Fibroblast of upper back skin (primary cell): ENCODE results near the gene LRCH1.
"Not testable (repeated sequence)": the region's sequence is repeated elsewhere in the genome, so short reads cannot be mapped to it uniquely, and the experiment has no call there.

Experiments
- DNase-seq: peaks from one replicate; pipeline ENCODE4 v3.0.0-alpha.2; 2013

The LRCH1 gene, protein sequence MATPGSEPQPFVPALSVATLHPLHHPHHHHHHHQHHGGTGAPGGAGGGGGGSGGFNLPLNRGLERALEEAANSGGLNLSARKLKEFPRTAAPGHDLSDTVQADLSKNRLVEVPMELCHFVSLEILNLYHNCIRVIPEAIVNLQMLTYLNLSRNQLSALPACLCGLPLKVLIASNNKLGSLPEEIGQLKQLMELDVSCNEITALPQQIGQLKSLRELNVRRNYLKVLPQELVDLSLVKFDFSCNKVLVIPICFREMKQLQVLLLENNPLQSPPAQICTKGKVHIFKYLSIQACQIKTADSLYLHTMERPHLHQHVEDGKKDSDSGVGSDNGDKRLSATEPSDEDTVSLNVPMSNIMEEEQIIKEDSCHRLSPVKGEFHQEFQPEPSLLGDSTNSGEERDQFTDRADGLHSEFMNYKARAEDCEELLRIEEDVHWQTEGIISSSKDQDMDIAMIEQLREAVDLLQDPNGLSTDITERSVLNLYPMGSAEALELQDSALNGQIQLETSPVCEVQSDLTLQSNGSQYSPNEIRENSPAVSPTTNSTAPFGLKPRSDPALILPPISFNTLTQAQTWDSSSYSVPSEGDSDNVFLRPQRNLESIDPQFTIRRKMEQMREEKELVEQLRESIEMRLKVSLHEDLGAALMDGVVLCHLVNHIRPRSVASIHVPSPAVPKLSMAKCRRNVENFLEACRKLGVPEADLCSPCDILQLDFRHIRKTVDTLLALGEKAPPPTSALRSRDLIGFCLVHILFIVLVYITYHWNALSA

DNA sequence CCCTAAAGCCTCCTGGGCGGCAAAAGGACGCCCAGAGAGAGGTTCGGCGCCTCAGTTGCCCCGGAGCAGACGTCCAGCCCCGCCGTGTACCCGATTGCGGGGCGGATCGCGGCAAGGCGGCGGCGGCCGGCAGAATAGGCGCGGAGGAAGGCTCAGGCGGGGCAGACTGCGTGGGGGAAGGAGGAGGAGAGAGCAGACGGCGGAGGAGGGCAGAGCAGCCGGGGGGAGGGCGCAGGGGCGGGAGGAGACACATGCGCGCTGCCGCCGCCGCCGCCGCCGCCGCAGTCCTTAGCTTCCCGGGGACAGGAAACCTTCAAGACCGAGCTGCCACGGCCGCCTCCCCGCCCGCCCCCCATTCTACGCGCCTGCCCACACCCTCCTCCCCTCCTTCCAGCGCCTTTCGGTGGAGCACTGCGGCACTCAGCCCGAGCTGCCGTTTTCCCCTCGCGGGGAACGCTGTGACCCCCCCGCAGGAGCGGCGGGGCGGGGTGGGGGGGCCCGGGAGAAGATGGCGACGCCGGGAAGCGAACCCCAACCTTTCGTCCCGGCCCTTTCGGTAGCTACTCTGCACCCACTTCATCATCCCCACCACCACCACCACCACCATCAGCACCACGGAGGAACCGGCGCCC, at the start of gene LRCH1:
Gene LRCH1 (plus strand): TSS at position 282 of the 632 bp plus-strand sequence. CDS start 227 bp downstream, at position 509.
- DNase-seq = peak; percentile 91

DNA sequence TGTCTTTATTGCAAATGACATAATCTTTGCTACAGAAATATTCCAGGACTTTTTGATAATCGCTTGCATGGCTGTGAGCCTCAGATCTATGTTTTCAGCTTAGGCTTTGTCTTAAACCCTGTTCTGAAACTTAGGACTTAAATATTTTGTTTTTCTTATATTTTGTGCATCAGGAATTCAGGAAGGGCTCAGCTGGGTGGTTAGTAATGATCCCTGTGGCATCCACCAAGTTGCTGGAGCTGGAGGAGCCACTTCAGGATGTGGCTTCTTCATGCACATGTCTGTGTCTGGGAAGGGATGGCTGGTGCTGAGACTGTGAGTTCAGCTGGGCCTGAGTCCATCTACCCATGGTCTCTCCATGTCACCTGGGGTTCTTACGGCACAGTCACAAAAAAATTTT, 48.9 kb upstream of the LRCH1 start:
- DNase-seq = no peak

DNA sequence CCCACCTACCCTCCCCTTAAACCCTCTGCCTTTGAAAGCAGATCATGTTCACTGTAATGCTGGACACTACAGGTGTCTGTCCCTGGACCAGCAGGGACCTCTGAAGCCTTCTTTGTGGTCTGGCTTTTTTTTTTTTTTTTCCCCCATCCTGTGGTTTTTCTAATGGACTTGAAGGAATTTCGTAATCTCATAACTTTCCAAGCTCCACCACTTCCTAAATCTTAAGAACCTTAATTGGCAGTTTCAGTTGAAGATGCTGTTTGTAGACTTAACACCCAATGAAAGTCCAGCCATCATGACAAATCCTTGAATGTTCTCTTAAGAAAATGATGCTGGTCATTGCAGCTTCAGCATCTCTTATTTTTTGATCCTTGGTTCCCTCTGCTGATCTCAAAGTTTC, 45.0 kb upstream of the LRCH1 start:
- no peak for DNase-seq

DNA sequence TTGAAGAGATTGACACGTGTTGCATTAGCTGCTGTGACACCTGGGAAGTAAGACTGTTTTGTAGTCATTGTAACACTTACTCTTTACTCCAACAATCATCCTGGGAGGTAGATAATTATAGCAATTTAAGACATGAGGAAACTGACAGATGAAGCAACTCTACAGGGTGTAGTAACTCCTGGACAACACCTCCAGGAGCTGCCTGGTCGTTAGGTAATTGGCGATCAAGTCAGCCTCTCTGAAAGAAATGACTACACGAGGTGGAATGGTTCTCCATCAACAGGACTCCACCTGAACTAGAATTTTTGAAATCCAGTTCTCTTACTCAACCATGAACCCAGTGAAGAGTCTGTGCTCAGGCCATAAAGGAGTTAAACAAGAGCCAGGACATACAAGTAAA, 43.0 kb upstream of the LRCH1 start:
- no peak for DNase-seq

DNA sequence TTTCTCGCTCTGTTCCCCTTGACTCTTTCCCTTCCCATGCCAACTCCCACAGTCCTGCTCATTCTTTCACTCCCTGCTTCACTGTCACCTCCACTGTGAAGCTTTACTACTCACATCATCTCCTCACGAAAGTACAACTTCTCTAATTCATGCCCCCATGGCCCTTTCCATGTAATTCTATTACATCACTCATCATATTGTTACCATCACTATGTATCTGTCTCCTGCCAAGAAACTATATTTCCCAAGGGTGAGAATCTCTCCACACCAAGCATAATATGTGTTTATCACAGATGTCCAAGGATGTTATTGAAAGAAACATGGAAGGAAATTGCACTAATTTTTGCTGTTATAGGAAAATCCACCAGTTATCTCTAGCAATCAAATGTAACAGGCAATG, 37.2 kb upstream of the LRCH1 start:
- DNase-seq = no peak

DNA sequence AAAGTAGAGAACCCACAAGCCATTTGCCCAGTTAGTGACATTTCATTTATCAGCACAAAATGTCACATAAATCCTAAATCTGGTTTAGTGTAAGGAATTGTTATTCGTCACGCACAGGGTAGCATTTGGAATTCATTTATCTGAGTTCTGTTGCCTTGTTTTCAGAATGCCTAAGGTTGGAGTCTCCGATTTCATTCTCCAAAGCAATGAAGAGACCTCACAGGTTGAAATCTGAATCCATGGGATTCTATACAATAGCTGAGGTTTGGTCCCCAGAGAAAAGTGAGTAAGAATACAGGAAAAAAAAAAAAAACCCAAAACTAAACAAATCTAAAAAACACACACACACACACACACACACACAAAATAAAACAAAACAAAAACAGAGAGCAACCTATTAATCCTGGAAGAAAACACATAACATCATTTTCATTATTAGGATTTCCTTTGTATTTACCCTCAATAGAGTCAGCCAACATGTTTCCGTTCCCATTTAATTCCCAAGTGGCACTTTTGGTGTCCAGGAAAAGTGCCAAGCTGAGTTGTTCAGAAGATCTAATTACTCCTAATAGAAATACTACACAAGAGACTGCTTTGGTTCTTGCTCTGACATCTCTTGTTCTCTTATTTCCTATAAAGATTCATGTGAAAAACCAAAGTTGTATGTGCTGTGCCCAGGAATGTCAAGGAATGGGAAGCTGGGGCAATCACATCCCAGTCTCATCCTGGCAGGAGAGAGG, 36.2 kb upstream of the LRCH1 start:
- peak; percentile 87 for DNase-seq

DNA sequence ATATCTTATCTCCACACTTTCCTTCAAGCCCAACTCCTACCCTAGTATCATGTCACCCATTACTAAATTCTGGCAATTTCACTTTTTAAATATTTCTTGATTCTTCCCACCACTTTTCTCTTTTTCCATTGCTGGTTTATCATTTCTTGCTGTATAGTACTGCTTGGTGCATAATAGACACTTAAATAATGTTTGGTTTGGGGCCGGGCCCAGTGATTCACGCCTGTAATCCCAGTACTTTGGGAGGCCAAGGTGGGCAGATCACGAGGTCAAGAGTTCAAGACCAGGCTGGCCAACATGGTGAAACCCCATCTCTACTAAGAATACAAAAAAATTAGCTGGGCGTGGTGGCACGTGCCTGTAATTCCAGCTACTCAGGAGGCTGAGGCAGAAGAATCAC, 35.2 kb upstream of the LRCH1 start:
- DNase-seq = not testable (repeated sequence)

DNA sequence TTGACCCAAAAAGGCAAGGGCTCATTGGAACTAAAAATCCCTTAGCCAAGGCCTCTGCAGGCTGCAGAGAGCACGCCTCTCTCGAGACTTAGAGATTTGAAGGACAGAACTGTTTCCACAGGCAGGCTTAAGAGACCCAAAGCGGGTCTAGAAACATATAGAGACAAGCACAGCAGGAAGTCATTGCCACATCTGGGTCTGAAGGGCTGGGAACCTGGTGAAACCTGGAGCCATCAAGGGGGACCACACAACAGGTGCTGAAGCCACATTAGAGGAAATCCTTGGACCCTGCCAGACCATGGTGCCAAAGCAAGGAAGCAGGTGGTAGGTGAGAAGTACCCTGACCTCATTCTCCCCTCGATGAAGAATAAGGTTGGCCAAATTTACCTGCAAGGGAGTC, 33.8 kb upstream of the LRCH1 start:
- DNase-seq = no peak

DNA sequence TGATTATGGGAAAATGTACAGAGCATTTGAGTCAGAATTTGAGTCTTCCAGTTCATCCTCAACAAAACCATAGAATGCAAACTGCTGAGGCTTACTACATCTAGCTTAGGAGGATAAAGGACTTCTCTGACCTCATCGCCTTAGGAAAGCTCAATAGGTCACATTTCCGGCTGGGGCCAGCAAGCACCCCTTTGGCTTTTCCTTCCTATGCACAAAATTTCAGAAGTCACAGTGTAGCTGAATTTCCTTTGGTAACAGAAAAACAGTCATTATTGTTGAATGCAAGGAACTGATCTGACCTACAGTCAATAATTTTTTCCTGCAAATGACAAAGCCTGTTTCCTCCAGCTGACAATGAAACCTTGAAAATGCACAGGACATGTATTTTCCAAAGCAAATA, 32.8 kb upstream of the LRCH1 start:
- no peak for DNase-seq

DNA sequence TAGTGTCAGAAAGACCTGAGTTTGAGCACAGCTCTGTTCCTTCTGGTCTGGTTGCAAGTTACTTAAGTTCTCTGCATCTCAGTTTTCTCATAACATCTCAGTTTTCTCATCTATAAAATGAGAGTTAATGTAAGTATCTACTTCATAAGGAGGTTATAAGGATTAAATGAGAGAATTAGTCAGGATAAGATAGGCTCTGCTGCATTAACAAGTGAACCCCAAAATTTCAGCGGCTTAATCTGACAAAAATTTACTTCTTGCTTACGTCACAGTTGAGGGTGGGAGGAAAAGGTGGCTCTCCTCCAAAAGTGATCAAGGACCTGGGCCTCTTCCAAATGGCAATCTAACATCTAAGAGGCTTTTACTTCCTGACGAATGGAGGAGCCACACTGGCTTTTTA, 31.5 kb upstream of the LRCH1 start:
- no peak for DNase-seq

DNA sequence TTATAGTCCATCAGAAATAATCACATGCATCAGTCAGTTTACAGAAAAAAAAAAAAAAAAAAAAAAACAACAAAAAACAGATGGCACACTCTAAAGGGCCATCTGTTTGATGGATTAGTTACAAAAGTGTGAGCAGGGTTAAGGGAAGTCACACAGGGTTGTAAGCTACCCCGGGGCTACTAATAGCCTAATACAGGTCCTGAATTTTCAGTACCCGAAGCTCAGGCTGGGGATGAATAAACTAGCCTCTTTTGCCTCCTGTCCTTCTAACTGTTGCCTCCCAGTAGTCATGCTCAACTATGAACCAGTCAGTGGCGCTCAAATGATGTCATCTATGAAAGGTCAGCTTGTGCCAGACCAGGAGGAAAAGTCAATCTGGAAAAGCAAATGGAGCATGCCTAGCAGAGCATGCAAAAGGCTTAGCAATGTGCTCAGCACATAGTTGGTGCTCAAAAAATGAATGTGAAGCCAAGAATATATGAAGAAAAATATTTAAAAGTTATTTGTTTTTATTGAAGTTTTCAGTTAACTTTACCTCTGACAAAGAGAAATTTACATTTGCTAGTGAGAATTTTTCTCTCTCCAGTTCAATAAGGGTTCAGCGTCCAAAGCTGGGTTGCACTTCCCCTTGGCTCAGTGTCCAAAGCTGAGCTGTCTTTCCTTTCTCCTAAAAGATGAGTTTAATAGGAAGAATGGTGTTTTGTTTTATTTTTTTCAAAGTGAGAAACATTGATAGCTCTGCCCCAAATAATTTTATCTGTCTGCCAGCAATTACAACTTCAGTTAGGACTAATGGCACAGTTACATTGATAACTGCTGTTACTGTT, 30.8 kb upstream of the LRCH1 start:
- no peak for DNase-seq

DNA sequence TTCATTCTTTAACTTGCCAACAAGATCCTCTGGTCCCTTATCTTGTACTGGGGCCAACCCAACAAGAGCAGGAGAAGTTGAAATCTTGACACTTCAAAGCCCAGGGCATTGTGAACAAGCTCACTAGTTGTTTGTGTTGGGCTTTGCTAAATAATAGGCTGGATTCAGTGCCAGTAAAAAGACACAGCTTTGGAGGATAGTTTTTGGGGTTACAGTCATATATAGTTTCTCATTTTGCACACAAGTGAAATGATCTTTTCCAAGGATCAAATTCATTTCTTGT, 30.3 kb upstream of the LRCH1 start:
- DNase-seq = no peak

DNA sequence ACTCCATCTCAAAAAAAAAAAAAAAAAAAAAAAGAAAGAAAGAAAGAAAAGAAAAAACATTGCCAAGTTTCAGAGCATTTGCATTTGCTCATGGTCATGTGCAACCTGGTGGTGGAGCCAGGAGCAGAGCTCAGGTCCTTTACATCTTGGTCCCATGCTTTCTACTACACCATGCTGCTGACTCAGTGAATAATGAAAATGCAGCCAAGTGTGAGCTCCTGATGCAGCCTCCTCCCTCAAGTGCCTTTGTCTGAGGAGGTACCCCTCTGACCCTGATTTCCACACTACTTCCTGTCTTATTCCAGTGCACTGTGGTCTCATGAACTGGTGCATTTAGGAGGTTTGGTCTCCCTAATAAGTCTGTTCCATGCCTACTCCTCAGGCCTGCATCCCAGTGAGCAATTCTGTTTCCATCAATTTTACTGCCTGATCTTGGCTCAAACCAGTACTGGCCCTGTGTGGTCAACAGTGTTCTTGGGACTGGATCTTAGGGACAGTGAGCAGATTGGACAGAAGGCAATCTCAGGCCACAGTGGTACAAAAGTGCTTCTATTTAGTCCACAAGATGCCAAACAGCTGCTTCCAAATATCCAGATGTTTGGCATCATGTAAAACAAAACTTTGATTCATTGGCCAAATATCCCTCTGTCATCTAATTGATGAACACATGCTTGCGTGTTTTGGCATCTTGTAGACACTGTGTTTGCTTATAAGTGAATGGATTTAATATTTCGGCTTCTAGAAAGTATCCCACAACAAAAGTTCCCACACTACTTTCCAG, 28.8 kb upstream of the LRCH1 start:
- DNase-seq = peak; percentile 47

DNA sequence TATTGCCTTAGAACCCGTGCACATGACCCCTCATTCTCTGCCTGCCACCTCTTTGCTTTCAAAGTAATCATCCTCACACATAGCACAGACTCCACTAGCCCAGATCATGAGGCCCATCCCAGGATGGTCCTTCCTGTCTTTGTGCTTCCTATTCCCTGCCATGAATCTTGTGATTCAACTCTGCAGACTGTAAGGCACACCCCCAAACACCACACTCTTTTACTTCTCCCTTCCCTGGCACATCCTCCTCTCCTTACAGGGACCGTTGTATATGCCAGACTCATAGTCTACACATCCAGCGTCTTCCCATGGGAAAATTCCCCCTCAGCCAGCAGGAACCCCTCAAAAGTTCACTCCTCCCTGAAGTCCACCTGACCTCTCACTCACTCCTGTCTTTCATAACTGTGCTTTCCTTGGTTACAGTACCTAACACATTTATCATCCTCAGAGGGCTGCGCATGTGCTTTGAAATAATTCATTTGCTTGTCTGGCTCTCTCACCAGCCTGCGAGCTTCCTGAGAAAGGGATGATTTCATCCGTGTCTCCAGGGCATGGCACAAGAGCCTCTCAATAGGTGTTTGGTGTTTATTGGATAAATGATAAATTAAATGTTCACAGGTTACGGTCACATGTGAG, 26.8 kb upstream of the LRCH1 start:
- no peak for DNase-seq

DNA sequence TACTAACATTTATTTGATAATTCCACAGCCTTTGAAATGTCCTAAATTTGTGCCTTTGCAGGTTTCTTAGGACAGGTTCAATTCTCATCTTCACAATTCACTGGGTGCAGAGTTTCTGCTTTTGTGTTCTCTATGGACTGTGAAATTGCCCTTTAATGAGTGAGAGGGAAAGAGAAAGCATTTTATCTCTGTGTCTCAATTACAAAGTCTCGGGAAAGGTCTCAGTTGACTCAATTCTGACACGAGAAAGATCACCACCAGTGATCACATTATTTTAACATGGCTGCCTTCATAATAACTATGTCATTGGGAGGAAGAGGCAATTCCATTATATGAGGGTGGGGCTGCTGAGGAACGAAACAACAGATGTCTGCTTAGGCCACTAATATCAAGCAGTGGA, 26.2 kb upstream of the LRCH1 start:
- no peak for DNase-seq

DNA sequence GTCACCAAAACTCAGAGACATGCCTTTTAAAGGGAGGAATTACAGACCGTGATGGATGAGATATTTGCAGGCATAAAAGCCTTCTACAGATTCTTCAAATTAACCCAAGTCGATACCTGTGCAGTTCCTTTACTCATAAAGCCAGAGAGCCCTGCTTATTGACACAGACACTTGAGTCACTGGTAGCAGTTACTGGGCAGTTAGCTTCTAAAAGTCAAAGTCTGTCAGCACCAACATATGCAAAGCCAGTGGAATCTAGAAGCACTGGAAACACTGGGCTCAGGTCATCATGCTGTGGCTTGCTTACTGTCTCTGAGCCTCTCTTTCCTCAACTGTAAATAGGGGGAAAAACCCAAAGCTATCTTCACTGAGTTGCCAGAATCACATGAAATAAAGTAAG, 25.7 kb upstream of the LRCH1 start:
- DNase-seq = no peak

DNA sequence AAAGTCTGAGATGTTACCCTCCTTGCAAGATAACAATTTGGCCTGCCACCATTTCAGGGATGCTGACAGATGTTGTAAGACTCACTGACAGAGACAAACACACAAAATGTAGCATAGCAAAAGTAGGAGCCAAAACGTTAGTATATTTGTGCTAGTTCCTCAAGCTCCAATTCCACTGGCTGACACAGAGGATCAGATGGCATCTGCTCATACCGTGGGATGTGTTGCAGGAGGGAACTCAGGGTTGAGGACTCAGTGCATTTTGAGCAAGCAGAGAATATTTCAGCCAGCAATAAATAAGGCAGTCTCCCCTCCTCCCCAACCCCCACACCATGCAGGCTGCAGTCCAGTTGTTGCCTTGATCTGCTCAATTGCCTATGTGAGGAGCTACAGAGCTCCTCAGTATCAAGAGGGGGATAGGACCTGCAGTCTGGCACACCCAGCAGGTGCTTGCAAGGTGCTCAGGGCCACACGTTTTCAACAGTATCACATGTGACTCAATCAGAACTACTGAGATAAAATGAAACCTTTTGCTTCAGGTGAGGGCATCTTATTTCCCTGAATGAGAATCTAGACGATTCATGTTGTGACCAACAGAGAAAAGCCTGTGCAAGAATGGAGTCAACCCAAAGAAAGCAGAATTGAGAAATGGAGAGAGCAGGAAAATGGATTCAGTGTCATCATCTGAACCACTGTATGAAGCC, 23.6 kb upstream of the LRCH1 start:
- no peak for DNase-seq

DNA sequence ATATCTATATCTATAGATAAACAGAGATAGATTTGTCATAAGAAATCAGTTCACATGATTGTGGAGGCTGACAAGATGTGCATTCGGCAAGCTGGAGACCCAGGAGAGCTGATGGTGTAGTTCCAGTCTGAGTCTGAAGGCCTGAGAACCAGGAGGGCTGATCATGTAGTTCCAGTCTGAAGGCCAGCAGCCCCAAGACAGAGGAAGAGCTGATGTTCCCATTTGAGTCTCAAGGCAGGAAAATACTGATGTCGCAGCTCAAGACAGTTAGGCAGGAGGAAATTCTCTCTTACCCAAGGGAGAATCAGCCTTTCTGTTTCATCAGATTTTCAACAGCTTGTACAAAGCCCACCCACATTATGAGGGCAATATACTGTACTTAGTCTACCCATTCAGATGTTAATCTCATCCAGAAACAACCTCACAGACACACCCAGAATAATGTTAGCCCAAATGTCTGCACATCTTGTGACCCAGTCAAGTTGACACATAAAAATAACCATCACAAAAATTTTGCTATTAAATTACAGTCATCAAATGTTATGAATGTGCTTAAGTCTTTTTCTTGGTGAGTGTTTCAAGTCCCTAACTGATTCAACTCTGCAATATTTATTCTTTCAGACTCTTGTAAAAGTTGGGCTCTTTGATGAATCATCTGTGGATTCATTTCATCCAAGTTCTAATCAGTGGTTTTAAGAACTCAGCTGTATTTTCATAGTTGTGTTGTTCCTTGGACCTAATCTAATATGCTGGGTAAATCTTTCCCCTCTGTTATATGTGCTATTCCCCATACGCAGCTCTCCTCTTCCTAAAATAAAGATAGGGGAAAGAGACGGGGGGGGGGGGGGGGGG, 22.7 kb upstream of the LRCH1 start:
- DNase-seq = peak; percentile 67

DNA sequence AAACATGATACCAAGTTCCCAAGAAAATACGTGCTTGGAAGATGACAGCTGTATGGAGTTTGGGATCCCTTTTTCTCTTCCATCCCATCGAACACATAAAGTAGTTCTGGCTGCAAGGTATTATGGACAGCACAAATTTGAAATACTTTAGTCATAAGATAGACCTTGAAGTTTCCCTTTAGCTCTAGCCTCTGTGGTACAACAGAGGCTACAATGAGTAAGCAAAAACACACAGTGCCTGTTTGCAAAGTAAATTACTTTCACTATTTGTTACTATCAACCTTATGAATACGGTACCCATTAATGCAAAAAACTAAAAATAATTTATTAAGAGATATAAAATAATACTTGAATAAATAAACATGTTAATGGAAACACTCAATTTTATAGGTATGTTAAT, 21.0 kb upstream of the LRCH1 start:
- no peak for DNase-seq

DNA sequence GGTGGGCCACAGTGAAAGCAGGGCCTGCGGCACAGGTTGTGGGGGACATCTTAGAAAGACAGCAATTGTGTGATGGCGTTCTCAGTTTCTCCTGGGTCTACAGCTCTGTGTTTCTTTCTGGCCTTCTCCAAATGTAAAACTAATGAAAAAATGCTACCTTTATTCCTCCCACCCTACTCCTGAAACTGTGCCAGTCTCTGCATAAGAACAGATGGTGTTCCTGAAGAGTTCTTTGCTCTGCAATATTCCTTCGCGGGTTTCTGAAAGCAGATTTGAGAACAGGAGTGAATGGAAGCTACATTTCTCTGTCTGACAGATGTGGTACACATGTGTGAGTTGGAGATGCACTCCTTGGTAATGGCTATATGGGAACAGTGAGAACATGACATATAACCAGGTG, 18.0 kb upstream of the LRCH1 start:
- no peak for DNase-seq
